GM13976 (cell line): Measurements from ENCODE around the gene PDCD5.

ENCODE experiments used
- DNase-seq: peaks from one replicate; pipeline ENCODE4 v3.0.0; 2012; ENCODE audit warnings: low spot score
- in situ Hi-C: fragments of 300-500 bp; cut with MboI; formaldehyde crosslinking; loops from one replicate; pipeline ENCODE4 v1.12.0; 2022; ENCODE audit warnings: low sequenced_read_pairs, mixed read lengths, inconsistent platforms; ENCODE audit not compliant: unreplicated experiment
- TF ChIP-seq, protein P1 (sequence below): IDR thresholded peaks from 2 replicates; pipeline ENCODE4 v1.5.1; 2012; ENCODE audit warnings: borderline replicate concordance, mild to moderate bottlenecking; ENCODE audit not compliant: insufficient read depth; ENCODE audit errors: extremely low read depth, missing control alignments, control extremely low read depth

The PDCD5 gene

DNA sequence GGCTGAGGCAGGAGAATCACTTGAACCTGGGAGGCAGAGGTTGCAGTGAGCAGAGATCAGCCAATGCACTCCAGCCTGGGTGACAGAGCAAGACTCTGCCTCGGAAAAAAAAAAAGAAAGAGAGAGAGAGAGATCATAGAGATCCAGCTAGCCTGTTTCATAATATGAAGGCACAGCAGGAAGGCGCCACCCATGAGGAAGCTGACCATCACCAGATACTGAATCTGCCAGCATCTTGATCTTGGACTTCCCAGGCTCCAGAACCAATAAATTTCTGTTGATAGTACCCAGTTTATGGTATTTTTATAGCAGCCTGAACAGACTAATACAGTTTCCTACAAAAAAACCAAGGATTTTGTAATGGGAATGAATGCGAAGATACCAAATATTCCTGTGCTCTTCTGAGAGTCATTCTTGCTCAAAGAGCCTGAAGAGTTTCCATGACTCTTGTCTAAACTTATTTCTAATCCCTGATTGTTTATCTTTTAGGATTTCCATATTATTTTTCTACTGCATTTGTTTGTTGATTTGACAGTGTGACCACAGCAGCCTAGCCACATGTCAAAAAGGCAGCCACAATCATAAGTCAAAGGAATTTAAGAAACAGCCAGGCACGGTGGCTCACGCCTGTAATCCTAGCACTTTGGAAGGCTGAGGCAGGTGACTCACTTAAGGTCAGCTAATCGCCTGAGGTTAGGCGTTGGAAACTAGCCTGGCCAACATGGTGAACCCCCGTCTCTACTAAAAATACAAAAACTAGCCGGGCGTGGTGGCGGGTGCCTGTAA is 37.7 kb upstream of the PDCD5 start:
- no peak for DNase-seq
- in situ Hi-C loops = no loop called here
- TF ChIP-seq, protein P1, sequence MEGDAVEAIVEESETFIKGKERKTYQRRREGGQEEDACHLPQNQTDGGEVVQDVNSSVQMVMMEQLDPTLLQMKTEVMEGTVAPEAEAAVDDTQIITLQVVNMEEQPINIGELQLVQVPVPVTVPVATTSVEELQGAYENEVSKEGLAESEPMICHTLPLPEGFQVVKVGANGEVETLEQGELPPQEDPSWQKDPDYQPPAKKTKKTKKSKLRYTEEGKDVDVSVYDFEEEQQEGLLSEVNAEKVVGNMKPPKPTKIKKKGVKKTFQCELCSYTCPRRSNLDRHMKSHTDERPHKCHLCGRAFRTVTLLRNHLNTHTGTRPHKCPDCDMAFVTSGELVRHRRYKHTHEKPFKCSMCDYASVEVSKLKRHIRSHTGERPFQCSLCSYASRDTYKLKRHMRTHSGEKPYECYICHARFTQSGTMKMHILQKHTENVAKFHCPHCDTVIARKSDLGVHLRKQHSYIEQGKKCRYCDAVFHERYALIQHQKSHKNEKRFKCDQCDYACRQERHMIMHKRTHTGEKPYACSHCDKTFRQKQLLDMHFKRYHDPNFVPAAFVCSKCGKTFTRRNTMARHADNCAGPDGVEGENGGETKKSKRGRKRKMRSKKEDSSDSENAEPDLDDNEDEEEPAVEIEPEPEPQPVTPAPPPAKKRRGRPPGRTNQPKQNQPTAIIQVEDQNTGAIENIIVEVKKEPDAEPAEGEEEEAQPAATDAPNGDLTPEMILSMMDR = no peak

DNA sequence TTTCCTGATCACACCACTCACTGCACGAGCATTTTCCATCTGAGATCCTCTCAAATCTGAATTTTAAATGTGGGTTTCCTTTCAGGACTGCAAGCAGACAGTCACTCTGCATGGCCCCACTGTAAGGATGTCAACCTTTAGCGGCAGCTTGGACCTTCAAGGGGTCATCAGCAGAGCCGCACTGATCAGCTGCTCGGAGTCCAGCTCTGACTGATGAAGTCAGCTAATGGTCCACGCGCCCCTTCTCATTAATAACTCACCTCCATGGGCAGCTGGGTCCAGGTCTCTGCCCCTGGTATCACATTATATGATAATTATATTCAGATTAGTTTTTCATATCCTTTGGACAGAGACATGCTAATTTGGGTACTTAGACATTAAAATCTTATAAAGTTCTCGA is 36.1 kb upstream of the PDCD5 start:
- TF ChIP-seq, protein P1 = no peak
- in situ Hi-C loops = no loop called here
- DNase-seq = no peak

DNA sequence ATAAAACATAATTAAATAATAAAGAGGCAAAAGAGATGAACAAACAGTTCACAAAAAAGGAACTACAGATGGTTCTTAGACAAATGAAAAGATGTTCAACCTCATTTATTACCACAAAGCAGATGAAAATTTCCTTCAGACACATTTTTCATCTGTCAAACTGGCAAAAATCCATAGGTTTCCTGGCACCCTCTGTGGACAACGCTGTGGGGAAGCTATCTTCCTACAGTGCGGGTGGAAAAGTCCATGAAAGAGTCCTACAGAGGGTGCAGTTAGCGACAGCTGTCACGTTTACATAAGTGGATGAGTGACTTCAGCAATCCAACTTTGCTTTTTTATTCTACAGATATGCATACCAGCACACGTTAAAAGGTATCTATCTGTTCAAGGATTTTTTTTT is 30.3 kb upstream of the PDCD5 start:
- TF ChIP-seq, protein P1 = no peak
- no peak for DNase-seq
- in situ Hi-C loops = loop anchor here (25.0 kb wide), 2 partner anchors 213 to 1838 kb away; partner anchors contain the start of gene ZNF507

DNA sequence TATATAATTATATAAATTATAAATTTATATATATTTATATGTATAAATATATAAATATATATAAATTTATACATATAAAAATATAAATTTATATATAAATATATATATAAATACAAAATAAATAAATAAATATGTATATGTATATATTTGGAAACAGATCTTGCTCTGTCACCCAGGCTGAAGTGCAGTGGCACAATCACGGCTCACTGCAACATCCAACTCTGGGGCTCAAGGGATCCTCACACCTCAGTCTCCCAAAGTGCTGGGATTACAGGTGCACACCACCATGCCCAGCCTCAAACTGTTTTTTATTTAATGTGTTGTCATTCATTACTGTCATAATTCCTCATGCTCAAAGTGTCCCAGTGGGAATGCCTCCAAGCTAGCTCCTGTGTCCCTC is 25.2 kb upstream of the PDCD5 start:
- TF ChIP-seq, protein P1 = no peak
- DNase-seq = no peak
- in situ Hi-C loops = loop anchor here (25.0 kb wide), 2 partner anchors 218 to 1843 kb away; partner anchors contain the start of gene ZNF507

DNA sequence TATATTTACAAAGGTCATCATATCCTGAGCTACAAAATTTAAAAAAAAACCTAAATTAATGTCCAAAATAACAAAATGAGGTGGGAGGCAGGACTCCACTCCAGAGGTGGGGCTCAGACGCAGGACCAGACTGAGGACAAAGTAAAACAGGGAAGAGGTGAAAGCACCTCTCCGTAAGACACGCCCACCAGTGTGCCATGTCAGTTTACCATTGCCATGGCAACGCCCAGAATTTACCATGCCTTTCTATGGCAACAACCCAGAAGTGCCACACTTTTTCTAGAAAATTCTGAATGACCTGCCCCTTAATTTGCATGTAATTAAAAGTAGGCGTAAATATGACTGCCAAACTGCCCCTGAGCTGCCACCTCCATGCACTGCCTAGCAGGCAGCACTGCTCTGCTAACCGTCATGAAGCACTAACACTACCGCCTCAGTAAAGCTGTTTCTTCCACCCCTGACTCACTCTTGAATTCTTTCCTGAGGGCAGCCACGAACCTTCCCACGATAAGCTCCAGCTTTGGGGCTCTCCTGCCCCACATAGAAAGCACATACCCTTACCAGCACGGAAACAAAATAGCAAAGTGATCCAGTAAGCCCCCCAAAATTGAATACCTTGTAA is 22.3 kb upstream of the PDCD5 start:
- DNase-seq = no peak
- in situ Hi-C loops = loop anchor here (25.0 kb wide), 2 partner anchors 221 to 1846 kb away; partner anchors contain the start of gene ZNF507
- TF ChIP-seq, protein P1 = no peak

DNA sequence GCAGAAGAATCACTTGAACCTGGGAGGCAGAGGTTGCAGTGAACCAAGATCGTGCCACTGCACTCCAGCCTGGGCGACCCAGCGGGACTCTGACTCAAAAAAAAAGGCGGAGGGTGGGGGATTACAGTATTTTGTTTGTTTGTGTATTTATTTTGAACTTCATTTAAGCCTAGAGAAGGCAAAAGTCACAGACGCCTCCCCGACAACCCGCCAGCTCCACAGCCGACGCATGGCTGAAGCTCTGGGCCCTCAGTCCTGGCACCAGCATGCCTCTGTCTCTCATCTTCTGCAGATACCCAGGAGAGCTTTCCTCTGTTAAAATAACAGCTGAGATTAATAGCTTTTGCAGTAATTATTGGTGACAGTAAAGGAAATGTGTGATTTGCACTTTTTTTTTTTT is 17.2 kb upstream of the PDCD5 start:
- TF ChIP-seq, protein P1 = no peak
- DNase-seq = no peak
- in situ Hi-C loops = loop anchor here (25.0 kb wide), 2 partner anchors 226 to 1851 kb away; partner anchors contain the start of gene ZNF507
